Activated naive CD4-positive, alpha-beta T cell (primary cell): ENCODE data around the gene PPP1R9A.

ENCODE experiments used
- DNase-seq, 4 experiments: peaks; one replicate each; lab custom pipeline; 2025; lab: John Stamatoyannopoulos, UW

PPP1R9A gene

GRCh38 chr7:95097851-95098250 lies 190.5 kb downstream of the PPP1R9A start:
- DNase-seq, result no peak

DNA sequence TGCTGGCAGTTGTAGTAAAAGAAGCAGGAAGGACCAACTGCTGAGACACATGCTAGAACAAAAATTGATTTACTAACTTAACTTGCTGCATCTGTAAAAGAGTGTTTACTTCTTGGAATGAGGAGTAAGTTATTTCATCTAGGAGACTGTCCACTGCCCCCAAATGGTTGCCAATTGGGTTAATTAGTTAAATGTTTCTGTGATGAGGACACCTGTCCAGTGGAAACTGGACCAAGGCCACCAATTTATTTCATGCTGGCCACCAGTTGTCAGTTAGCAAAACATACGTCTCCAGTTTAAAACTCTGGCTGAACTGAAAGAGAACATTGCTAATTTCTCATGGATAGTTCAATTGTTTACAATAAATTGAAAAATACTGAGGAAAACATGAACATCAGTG lies 191.7 kb downstream of the PPP1R9A start:
- no peak for DNase-seq

DNA sequence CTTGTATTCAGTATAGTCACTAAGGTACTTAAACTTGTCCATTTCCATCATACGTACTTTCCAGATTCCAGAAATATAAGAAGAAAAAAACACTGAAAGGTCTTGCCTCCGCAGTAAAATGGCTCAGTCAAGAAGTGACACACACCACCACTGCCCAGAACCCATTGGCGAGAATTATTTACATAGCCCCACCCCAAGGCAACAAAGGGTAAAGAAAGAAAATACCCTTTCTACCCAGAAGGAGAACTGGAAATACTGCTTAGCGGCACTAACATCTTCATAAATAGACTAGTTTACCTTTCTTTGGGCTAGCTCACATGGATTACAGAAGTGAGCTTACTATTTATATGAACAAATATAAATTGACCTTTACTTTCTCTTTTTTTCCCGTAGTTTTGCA lies 194.0 kb downstream of the PPP1R9A start:
- no peak for DNase-seq

DNA sequence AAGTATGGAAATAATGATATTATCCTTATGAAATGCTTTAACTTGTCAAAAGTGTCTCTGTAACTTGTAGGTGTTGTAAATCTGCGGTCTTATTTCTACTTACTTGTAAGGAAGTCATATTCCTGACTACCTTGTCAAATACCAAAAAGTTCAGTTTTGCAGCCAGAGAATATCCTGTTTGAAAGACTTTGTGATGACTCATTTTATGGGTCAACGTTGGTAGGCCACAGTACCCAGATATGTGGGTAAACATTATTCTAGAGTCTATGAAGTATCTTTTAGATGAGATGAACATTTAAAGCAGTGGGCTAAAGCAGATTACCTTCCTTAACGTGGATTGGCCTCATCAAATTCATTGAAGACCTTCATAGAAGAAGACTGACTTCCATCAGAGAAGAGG lies 195.3 kb downstream of the PPP1R9A start:
- DNase-seq, result no peak

DNA sequence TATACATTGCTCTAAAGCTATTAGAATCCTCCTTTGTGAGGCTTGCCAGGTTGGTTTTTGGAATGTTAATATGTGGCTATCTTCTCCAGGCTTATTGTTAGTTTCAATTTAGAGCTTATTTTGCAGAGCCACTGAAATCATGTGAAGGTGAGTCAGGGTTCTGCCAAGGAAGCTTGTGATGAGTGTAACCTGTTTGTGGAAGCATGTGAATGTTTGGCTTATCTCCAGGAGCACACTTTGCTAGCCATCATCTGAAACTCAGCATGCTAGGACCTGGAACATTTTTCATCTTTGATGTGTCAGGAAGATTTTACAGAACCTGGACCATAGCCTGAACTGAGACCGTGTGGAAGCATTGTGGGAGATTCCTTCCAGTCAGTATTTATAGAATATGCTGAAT lies 197.3 kb downstream of the PPP1R9A start:
- no peak for DNase-seq

GRCh38 chr7:95105627-95106026 lies 198.2 kb downstream of the PPP1R9A start:
- DNase-seq, result no peak

DNA sequence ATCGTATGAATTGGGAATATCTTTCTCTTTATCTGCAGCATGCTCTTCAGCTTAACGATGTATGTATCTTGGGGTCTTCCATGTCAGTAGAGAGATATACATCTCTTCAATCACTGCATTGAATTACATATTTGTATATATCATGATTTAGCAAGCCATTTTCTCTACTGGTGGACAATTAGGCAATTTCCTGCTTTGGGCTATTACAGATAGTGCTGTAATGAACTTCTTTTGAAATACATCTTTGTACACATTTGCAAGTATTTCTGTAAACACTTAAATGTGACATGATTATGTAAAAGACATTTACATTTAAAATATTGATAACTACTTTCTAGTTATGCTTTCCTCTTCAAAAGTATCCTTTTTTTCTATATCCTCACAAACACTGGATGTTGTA lies 199.0 kb downstream of the PPP1R9A start:
- no peak for DNase-seq

GRCh38 chr7:95110707-95111106 lies 203.3 kb downstream of the PPP1R9A start:
- no peak for DNase-seq

DNA sequence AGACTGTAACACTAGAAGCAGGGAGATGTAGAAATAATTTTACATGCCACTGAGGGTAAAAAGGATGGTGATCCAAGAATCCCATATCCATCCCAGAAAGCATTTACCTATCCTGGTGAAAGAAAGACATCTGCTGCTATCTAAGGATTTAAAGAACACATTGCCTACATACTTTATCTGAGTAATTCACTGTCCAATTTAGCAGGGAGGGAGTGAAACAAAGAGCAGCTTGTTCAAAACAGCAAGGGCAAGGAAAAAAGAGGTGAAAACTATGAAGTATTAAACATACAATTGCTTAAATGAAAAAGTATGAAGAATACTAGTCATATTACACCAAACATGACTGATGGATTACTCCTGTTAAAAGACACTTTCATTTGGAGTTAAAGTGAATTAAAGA lies 206.2 kb downstream of the PPP1R9A start:
- no peak for DNase-seq

DNA sequence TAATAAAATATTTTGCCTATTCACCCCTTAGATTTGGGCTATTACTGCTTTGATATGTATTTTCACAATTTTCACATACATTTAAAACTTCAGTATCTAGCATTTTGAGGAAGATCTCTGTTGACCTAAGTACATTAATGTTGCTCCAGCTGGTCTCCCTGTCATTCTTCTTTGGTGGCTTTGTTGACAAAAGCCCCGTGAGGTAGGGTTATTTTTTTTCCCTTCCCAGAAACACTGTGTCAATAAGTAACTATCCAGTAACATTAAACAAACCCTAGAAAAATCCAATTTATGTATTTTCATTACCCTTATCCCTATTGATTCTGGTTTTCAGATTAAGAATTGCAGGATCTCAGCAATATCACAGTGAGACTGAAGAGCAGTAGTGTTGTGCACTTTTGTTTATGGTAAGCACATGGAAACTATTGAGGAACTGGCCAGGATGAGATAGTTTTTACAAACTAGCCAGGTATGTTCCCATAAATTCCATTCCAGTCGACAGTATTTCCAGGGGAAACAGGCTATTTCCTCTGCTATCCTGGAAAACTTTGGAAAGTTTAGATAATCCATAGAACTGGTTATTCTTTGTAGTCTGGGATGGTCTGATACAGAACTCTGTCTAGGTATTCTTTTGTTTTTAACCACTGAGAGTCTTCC lies 218.8 kb downstream of the PPP1R9A start:
- no peak for DNase-seq

DNA sequence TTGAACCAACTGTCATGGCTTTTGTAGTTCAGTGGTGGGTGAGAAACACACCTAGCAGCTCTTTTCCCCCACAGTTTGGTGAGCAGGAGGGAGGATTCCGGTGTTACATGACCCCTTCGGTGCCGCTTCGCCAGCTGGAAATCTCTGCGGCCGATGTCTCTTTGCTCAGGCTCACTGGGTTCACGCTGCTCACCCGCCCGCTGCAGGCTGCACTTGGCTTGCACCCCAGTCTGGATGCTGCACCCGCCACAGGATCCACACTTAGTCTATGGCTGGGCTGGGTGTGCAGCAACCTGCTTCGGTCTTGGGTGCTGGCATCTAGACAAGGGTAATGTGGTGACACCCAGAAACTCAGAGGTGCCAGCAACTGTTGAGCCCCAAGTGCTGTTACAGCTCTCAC lies 225.1 kb downstream of the PPP1R9A start:
- DNase-seq, result no peak

GRCh38 chr7:95139922-95140321 lies 232.5 kb downstream of the PPP1R9A start:
- DNase-seq, result no peak

- no peak for DNase-seq
Measured at GRCh38 chr7:95141755-95142154, 234.4 kb downstream of the PPP1R9A start.

DNA sequence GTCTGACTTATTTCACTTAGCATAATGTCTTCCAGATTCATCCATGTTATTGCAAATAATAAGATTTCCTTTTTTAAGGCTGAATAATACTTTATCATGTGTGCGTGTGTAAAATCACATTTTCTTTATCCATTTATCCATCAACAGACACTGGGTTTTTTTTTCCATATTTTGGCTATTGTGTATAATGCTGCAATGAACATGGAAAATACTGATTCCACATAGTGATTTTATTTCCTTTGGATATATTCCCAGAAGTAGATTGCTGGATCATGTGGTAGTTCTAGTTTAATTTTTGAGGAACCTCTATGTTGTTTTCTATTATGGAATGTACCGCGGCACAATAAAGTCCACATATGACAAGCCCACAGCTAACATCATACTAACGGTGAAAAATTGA lies 236.9 kb downstream of the PPP1R9A start:
- no peak for DNase-seq

DNA sequence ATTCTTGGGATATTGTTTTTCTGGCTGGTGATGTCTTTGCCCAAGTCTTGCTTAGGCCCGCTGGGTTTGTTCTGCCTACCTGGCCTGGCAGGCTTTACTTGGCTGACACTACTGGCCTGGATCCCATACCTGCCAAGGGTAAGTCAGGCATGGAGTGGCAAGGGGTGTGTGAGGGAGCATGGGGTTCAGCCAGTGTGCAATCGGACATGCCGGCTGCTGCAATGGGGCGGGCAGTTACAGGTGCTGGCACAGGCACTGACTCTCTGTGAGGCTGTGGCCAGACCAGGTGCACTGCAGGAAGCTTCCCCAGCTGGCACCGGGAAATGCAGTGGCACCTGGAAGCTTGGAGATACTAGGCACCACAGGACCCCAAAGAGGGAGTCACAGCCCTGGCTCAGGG lies 248.6 kb downstream of the PPP1R9A start:
- no peak for DNase-seq

- no peak for DNase-seq
Measured at GRCh38 chr7:95157381-95157780, 250.0 kb downstream of the PPP1R9A start.

GRCh38 chr7:95169678-95170077 lies 262.3 kb downstream of the PPP1R9A start:
- no peak for DNase-seq

DNA sequence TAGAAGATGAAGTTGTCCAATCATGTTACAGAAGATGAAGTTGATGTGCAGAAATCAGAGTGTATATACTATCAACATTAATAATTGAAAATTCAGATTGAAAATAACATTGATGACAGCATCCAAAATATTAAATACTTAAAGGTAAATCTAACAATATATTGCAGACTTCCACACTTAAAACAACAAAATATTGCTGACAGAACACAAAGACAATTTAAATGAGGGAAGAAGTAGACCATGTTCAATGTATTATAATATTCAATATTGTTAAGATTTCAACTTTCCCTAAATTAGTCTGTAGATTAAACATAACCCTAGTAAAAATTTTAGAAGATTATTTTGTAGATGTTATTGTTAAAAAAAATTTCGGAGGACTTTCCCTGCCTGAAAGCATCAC lies 265.0 kb downstream of the PPP1R9A start:
- DNase-seq, result no peak

DNA sequence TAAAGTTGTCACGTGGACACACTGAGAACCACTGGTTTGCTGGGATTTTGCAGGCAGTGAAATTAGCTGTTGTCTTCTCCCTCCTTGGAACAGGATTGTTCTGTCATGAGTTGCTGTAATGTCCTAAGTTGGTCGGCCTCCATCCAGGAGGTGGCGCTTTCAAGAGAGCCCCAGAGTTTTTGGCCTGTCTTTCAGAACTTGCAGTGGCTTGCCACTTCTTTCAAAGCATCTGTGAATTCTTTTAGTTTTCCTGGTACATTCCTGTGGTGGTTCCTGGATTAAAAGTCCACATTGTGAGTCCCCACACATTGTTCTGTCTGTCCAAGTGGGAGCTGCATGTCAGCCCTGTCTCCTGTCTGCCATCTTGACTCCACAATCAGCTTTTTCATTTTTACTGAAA lies 283.1 kb downstream of the PPP1R9A start:
- no peak for DNase-seq

DNA sequence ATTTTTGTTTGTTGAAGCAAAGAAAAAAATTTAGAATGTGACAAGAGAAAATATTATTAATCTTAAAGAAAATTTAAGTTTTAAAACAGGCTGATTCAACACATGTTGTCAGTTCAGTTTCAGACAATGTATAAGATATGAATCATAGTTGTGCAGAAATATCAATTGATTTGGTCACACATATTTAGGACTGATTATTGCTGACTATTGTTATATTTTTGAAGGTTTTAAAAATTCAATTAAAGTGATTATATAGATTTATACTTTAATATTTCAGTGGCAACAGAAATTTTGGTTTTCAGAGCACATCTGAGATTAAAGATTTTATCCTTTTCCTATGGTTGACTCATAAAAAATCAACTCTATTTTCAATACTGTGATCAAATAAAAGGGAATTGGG lies 284.4 kb downstream of the PPP1R9A start:
- no peak for DNase-seq

- no peak for DNase-seq
Measured at GRCh38 chr7:95198863-95199262, 291.5 kb downstream of the PPP1R9A start.

- DNase-seq, result no peak
Measured at GRCh38 chr7:95199779-95200558, 292.6 kb downstream of the PPP1R9A start.

GRCh38 chr7:95200741-95201140 lies 293.3 kb downstream of the PPP1R9A start:
- no peak for DNase-seq

DNA sequence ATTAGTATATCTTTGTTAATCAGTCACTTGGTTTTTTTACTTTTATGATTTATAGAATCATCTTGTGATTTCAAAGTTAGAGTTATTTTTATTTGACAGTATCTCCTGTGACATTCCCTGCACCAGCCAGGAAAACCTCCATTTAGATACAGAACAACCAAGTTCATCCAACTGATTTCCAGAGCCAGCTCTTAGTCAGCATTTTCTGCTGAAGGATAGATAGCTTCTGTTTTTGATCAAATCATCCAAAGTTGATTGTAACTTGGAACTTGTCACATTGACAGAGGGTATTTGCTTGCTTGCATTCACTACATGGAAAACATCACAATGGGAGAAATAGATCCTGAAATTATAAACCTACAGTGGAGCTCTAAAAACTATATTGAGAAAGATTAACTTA lies 294.3 kb downstream of the PPP1R9A start:
- no peak for DNase-seq
